ENCODE measurements around the gene PALM. TPM values are rescaled to one million over a fixed set of nuclear protein-coding genes. Genes with fewer than 3 reads are reported as not detected.
A peak's percentile ranks its signal among the peaks of the same experiment; 100 is the strongest.

PALM gene
- total RNA-seq, 4 donors from 2014 or later = 19.4 to 45.4 (median 24.2) TPM

DNA sequence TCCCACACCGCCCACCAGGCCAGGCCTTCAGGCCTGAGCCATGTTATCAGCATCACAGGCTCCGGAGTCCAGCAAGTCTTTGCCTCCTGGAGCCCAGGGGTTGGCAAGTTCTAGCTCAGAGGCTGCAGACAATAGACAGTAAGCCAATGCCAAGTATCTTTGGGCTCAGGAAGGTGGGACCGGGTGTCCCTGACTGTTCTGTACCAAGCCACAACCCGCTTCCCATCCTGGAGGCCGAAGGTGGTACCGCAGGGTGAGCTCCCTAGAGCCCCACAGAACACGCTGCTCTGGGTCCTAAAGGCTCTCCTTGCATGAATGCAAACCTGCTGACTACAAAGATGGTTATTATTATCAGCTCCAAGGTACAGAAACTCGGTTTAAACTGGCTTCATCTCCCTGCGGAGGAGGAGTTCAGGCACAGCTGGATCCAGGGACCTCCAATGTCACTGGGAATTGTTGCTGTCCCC lies 38.1 kb upstream of the PALM start:
- 74% methylated on average over 9 of the region's 9 CpGs for WGBS
- Histone ChIP-seq H3K36me3 (no peaks in the 10 kb centered on the region), H3K27ac (no peak overlapping the region), H3K9me3 (no peaks in the 10 kb centered on the region), H3K27me3 (no peaks in the 10 kb centered on the region), H3K4me3 (no peak overlapping the region), H3K4me1 (peaks cover 12% of the 10 kb centered on the region)
- DNase-seq (ENCODE audit: low spot score in 2 of 2) = no peak
- TF ChIP-seq CTCF (IDR thresholded peaks at IDR 0.05) (no peak), POLR2AphosphoS5 (IDR thresholded peaks at IDR 0.05) (no peak), EP300 (IDR thresholded peaks at IDR 0.05) (no peak)

- peaks cover 45% of the 10 kb centered on the region for H3K4me1 ChIP-seq
- no peaks in the 10 kb centered on the region for H3K36me3 ChIP-seq
- DNase-seq (ENCODE audit: low spot score in 2 of 2) = peak in 1 of 2 donors; percentile 66
- TF ChIP-seq POLR2AphosphoS5 (IDR thresholded peaks at IDR 0.05) (no peak), EP300 (IDR thresholded peaks at IDR 0.05) (no peak), CTCF (IDR thresholded peaks at IDR 0.05) (no peak), POLR2A (IDR thresholded peaks at IDR 0.05) (no peak)
- H3K27me3 ChIP-seq = peaks cover 4% of the 10 kb centered on the region
- H3K4me3 ChIP-seq = no peak overlapping the region
- H3K27ac ChIP-seq = peak overlapping the region; percentile 96
- no peaks in the 10 kb centered on the region for H3K9me3 ChIP-seq
- 75% methylated on average over 22 of the region's 38 CpGs for WGBS
Measured at GRCh38 chr19:674282-675151, 34.2 kb upstream of the PALM start.

- peak overlapping the region; percentile 60 for H3K4me3 ChIP-seq
Measured at GRCh38 chr19:676007-676338, 32.8 kb upstream of the PALM start.

DNA sequence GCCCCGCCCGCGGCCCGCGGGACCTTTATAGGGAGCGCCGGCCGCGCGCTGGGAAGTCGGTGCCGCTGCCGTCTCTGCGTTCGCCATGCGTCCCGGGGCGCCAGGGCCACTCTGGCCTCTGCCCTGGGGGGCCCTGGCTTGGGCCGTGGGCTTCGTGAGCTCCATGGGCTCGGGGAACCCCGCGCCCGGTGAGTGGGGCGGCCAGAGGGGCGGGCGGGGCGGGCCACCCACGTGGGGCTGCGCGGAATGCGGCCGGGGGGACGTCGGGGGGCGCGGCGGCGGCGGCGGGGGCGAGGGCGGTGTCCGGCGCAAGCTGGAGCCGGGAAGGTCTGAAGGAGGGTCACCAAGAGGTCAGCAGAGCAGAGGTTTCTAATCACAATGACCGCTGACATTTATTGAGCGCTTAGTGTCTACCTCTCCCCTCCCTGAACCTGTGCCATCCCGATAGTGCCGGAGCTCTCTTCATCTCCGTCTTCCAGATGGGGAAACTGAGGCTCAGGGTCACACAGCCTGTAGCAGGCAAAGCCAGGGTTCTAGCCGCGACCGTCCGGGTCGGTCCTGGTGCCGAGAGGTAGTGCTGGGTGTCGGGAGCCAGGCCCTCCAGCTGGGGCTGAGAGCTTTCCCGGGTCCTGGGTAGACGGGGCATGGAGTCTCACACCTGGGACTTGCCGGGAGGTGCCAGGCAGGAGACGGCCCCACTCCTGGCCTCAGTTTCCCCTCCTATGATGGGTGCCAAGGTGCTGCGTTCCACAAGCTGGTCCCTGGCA lies 32.2 kb upstream of the PALM start, which contains the start of gene FSTL3:
TSS of gene FSTL3 (plus strand) at position 54 of the 767 bp plus-strand sequence. CDS start at position 86, 32 bp downstream.
- Histone ChIP-seq H3K36me3 (no peaks in the 10 kb centered on the region), H3K27ac (peak within 1 kb of the TSS; percentile 96), H3K27me3 (peaks cover 4% of the 10 kb centered on the region), H3K4me3 (peak within 1 kb of the TSS; percentile 60), H3K4me1 (peaks cover 53% of the 10 kb centered on the region), H3K9me3 (no peaks in the 10 kb centered on the region)
- peak; percentile 66 to 78 for DNase-seq (ENCODE audit: low spot score in 2 of 2)
- TF ChIP-seq POLR2AphosphoS5 (IDR thresholded peaks at IDR 0.05) (no peak), POLR2A (IDR thresholded peaks at IDR 0.05) (peak in 1 of 2 donors; percentile 72)
- WGBS = 9% methylated on average over 13 of the region's 63 CpGs

More at GRCh38 chr19:676007-676338, 32.8 kb upstream of the PALM start:
- peaks cover 4% of the 10 kb centered on the region for H3K27me3 ChIP-seq
- H3K4me1 ChIP-seq = peaks cover 50% of the 10 kb centered on the region
- H3K27ac ChIP-seq = peak overlapping the region; percentile 96
- no peaks in the 10 kb centered on the region for H3K9me3 ChIP-seq
- TF ChIP-seq POLR2A (IDR thresholded peaks at IDR 0.05) = no peak
- 1% methylated on average over 15 of the region's 31 CpGs for WGBS
- DNase-seq (ENCODE audit: low spot score in 2 of 2) = peak in 1 of 2 donors; percentile 70
- H3K36me3 ChIP-seq = no peaks in the 10 kb centered on the region

DNA sequence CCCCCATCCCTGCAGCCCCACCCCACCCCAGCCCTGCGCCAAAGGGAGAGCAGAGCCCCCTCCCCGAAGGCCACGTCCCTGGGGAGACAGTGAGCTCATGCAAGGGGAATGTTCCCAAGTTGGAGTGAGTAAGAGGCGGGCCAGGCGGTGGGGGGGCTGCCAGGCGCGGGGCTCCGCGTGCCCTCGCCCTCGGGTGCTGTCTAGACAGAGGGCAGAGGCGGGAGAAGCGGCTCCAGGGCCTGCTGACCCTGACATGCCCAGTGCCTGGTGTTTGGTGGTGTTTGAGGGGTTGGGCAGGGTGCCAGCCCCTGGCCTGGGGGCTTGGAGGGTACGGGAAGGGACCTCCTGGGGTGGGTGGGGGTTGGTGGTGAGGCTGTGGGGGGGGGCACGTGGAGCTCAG lies 31.5 kb upstream of the PALM start:
- H3K27ac ChIP-seq = peak overlapping the region; percentile 96
- TF ChIP-seq POLR2AphosphoS5 (IDR thresholded peaks at IDR 0.05) = peak in 2 of 3 donors; percentile 17 to 76
- no peak for TF ChIP-seq CTCF (IDR thresholded peaks at IDR 0.05)
- DNase-seq (ENCODE audit: low spot score in 2 of 2) = peak in 1 of 2 donors; percentile 89
- peaks cover 4% of the 10 kb centered on the region for H3K27me3 ChIP-seq
- H3K9me3 ChIP-seq = no peaks in the 10 kb centered on the region
- H3K4me1 ChIP-seq = peaks cover 53% of the 10 kb centered on the region
- H3K4me3 ChIP-seq = peak overlapping the region; percentile 60
- no peaks in the 10 kb centered on the region for H3K36me3 ChIP-seq
- 0% methylated on average over 5 of the region's 15 CpGs for WGBS

Data from suprapubic skin (tissue), 4 donors.